C4-2B (cell line): ENCODE results near the gene PHPT1.

Experiments used
- ZFX ChIP-seq: fragments of 450-650 bp; IDR thresholded peaks from 2 replicates; pipeline ENCODE4 v1.6.1; 2017
- TF ChIP-seq, protein P1 (sequence below): fragments of 450-650 bp; conservative IDR thresholded peaks from 2 replicates; pipeline ENCODE4 v1.5.1; 2017; ENCODE audit warnings: mild to moderate bottlenecking

DNA sequence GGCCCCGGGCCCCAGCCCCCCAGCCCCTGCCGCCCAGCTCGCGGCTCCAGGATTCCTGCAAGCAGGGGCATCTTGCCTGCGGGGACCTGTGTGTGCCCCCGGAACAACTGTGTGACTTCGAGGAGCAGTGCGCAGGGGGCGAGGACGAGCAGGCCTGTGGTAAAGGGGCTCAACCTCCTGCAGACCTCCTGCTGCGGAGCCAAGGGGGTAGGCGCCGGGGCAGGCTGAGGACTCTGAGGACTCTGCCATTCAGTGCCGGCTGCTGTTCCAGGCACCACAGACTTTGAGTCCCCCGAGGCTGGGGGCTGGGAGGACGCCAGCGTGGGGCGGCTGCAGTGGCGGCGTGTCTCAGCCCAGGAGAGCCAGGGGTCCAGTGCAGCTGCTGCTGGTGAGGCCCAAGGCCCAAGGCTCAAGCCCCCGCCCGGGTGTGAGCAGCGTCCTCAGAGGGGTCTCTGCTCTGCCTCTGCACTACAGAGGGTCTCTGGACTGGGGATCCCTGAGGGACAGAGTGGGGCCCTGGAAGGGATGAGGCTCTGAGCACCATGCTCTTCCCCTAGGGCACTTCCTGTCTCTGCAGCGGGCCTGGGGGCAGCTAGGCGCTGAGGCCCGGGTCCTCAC, 6.4 kb downstream of the PHPT1 start:
- TF ChIP-seq, protein P1, sequence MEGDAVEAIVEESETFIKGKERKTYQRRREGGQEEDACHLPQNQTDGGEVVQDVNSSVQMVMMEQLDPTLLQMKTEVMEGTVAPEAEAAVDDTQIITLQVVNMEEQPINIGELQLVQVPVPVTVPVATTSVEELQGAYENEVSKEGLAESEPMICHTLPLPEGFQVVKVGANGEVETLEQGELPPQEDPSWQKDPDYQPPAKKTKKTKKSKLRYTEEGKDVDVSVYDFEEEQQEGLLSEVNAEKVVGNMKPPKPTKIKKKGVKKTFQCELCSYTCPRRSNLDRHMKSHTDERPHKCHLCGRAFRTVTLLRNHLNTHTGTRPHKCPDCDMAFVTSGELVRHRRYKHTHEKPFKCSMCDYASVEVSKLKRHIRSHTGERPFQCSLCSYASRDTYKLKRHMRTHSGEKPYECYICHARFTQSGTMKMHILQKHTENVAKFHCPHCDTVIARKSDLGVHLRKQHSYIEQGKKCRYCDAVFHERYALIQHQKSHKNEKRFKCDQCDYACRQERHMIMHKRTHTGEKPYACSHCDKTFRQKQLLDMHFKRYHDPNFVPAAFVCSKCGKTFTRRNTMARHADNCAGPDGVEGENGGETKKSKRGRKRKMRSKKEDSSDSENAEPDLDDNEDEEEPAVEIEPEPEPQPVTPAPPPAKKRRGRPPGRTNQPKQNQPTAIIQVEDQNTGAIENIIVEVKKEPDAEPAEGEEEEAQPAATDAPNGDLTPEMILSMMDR, result no peak
- no peak for TF ChIP-seq ZFX
